ENCODE results near the gene MINDY2.

Gene MINDY2

GRCh38 chr15:58777107-58777506 lies 6.0 kb downstream of the MINDY2 start:
- Histone ChIP-seq H3K4me1 (ENCODE audit: control extremely low read depth in 1 of 4, control insufficient read depth in 4 of 4, insufficient read depth in 4 of 4, low read length in 3 of 4) (peaks cover 0 to 17% (median 12%) of the 10 kb centered on the region in 4 experiments), H3K4me3 (ENCODE audit: control insufficient read depth in 1 of 7, extremely low read depth in 1 of 7, insufficient read depth in 4 of 7, low read depth in 2 of 7, low read length in 6 of 7) (no peak overlapping the region), H3K36me3 (ENCODE audit: control insufficient read depth in 4 of 4, insufficient read depth in 4 of 4, low read length in 3 of 4) (no peaks in the 10 kb centered on the region), H3K9me3 (ENCODE audit: control extremely low read depth in 1 of 5, control insufficient read depth in 4 of 5, insufficient read depth in 2 of 5, low read depth in 1 of 5, low read length in 4 of 5) (no peaks in the 10 kb centered on the region), H3K27me3 (replicated peaks in 2 of 5; ENCODE audit: control insufficient read depth in 4 of 5, insufficient read depth in 5 of 5, low read length in 4 of 5) (no peaks in the 10 kb centered on the region), H3K27ac (ENCODE audit: insufficient read depth in 1 of 2, low read depth in 1 of 2, low read length in 2 of 2, poor library complexity in 1 of 2, severe bottlenecking in 2 of 2) (no peak overlapping the region)
- POLR2A ChIA-PET, result no interaction called here
- CTCF ChIA-PET, result interaction anchor here (0.5 to 0.9 kb wide), 2 partner anchors 36 to 86 kb away, joined by 3 to 4 read pairs; no protein-coding TSS in a partner anchor
- 92% methylated on average over 1 of the region's 4 CpGs for WGBS (ENCODE audit: insufficient coverage)
- no peak for DNase-seq

- no peaks in the 10 kb centered on the region for H3K4me1 ChIP-seq (ENCODE audit: control extremely low read depth in 1 of 4, control insufficient read depth in 4 of 4, insufficient read depth in 4 of 4, low read length in 3 of 4)
- POLR2A ChIA-PET, result no interaction called here
- no peaks in the 10 kb centered on the region for H3K27me3 ChIP-seq (replicated peaks in 2 of 5; ENCODE audit: control insufficient read depth in 4 of 5, insufficient read depth in 5 of 5, low read length in 4 of 5)
- peaks cover 0 to 4% (median 0%) of the 10 kb centered on the region in 4 experiments for H3K36me3 ChIP-seq (ENCODE audit: control insufficient read depth in 4 of 4, insufficient read depth in 4 of 4, low read length in 3 of 4)
- H3K4me3 ChIP-seq (ENCODE audit: control insufficient read depth in 1 of 7, extremely low read depth in 1 of 7, insufficient read depth in 4 of 7, low read depth in 2 of 7, low read length in 6 of 7), result no peak overlapping the region
- no peak overlapping the region for H3K27ac ChIP-seq (ENCODE audit: insufficient read depth in 1 of 2, low read depth in 1 of 2, low read length in 2 of 2, poor library complexity in 1 of 2, severe bottlenecking in 2 of 2)
- H3K9me3 ChIP-seq (ENCODE audit: control extremely low read depth in 1 of 5, control insufficient read depth in 4 of 5, insufficient read depth in 2 of 5, low read depth in 1 of 5, low read length in 4 of 5), result no peaks in the 10 kb centered on the region
- CTCF ChIA-PET, result no interaction called here
- DNase-seq, result no peak
- no CpG with 5 or more reads among the region's 1 CpG for WGBS (ENCODE audit: insufficient coverage)
Observed at GRCh38 chr15:58779554-58779953, 8.5 kb downstream of the MINDY2 start.

GRCh38 chr15:58785355-58785754 lies 14.3 kb downstream of the MINDY2 start:
- Histone ChIP-seq H3K9me3 (ENCODE audit: control extremely low read depth in 1 of 5, control insufficient read depth in 4 of 5, insufficient read depth in 2 of 5, low read depth in 1 of 5, low read length in 4 of 5) (no peaks in the 10 kb centered on the region), H3K36me3 (ENCODE audit: control insufficient read depth in 4 of 4, insufficient read depth in 4 of 4, low read length in 3 of 4) (peaks cover 0 to 11% (median 2%) of the 10 kb centered on the region in 4 experiments), H3K27me3 (replicated peaks in 2 of 5; ENCODE audit: control insufficient read depth in 4 of 5, insufficient read depth in 5 of 5, low read length in 4 of 5) (no peaks in the 10 kb centered on the region), H3K27ac (ENCODE audit: insufficient read depth in 1 of 2, low read depth in 1 of 2, low read length in 2 of 2, poor library complexity in 1 of 2, severe bottlenecking in 2 of 2) (no peak overlapping the region), H3K4me3 (ENCODE audit: control insufficient read depth in 1 of 7, extremely low read depth in 1 of 7, insufficient read depth in 4 of 7, low read depth in 2 of 7, low read length in 6 of 7) (no peak overlapping the region), H3K4me1 (ENCODE audit: control extremely low read depth in 1 of 4, control insufficient read depth in 4 of 4, insufficient read depth in 4 of 4, low read length in 3 of 4) (no peaks in the 10 kb centered on the region)
- WGBS (ENCODE audit: insufficient coverage), result 95% methylated on average over 6 of the region's 6 CpGs
- POLR2A ChIA-PET, result no interaction called here
- no peak for DNase-seq
- CTCF ChIA-PET, result no interaction called here

GRCh38 chr15:58788056-58788710 lies 17.1 kb downstream of the MINDY2 start:
- Histone ChIP-seq H3K27ac (ENCODE audit: insufficient read depth in 1 of 2, low read depth in 1 of 2, low read length in 2 of 2, poor library complexity in 1 of 2, severe bottlenecking in 2 of 2) (no peak overlapping the region), H3K4me1 (ENCODE audit: control extremely low read depth in 1 of 4, control insufficient read depth in 4 of 4, insufficient read depth in 4 of 4, low read length in 3 of 4) (no peaks in the 10 kb centered on the region)
- CTCF ChIA-PET, result interaction anchor here (0.6 kb wide), 1 partner anchor 197 kb away, joined by 3 read pairs; no protein-coding TSS in a partner anchor

GRCh38 chr15:58793862-58794261 lies 22.8 kb downstream of the MINDY2 start:
- Histone ChIP-seq H3K27me3 (replicated peaks in 2 of 5; ENCODE audit: control insufficient read depth in 4 of 5, insufficient read depth in 5 of 5, low read length in 4 of 5) (no peaks in the 10 kb centered on the region), H3K9me3 (ENCODE audit: control extremely low read depth in 1 of 5, control insufficient read depth in 4 of 5, insufficient read depth in 2 of 5, low read depth in 1 of 5, low read length in 4 of 5) (no peaks in the 10 kb centered on the region), H3K4me1 (ENCODE audit: control extremely low read depth in 1 of 4, control insufficient read depth in 4 of 4, insufficient read depth in 4 of 4, low read length in 3 of 4) (no peaks in the 10 kb centered on the region), H3K36me3 (ENCODE audit: control insufficient read depth in 4 of 4, insufficient read depth in 4 of 4, low read length in 3 of 4) (peaks cover 0 to 4% (median 2%) of the 10 kb centered on the region in 4 experiments), H3K4me3 (ENCODE audit: control insufficient read depth in 1 of 7, extremely low read depth in 1 of 7, insufficient read depth in 4 of 7, low read depth in 2 of 7, low read length in 6 of 7) (no peak overlapping the region), H3K27ac (ENCODE audit: insufficient read depth in 1 of 2, low read depth in 1 of 2, low read length in 2 of 2, poor library complexity in 1 of 2, severe bottlenecking in 2 of 2) (no peak overlapping the region)
- ChIA-PET POLR2A (no interaction called here), CTCF (interaction anchor here (0.9 to 1.2 kb wide), 3 partner anchors 10 to 41 kb away, joined by 3 to 4 read pairs (median 3); no protein-coding TSS in a partner anchor)
- no peak for DNase-seq
- WGBS (ENCODE audit: insufficient coverage), result 99% methylated on average over 6 of the region's 6 CpGs

More at GRCh38 chr15:58788056-58788710, 17.1 kb downstream of the MINDY2 start:
- Histone ChIP-seq H3K27me3 (replicated peaks in 2 of 5; ENCODE audit: control insufficient read depth in 4 of 5, insufficient read depth in 5 of 5, low read length in 4 of 5) (no peaks in the 10 kb centered on the region), H3K4me3 (ENCODE audit: control insufficient read depth in 1 of 7, extremely low read depth in 1 of 7, insufficient read depth in 4 of 7, low read depth in 2 of 7, low read length in 6 of 7) (no peak overlapping the region), H3K9me3 (ENCODE audit: control extremely low read depth in 1 of 5, control insufficient read depth in 4 of 5, insufficient read depth in 2 of 5, low read depth in 1 of 5, low read length in 4 of 5) (no peaks in the 10 kb centered on the region), H3K36me3 (ENCODE audit: control insufficient read depth in 4 of 4, insufficient read depth in 4 of 4, low read length in 3 of 4) (peaks cover 0 to 13% (median 3%) of the 10 kb centered on the region in 4 experiments)
- DNase-seq, result no peak
- POLR2A ChIA-PET, result no interaction called here
- WGBS (ENCODE audit: insufficient coverage), result 100% methylated on average over 2 of the region's 3 CpGs

- H3K36me3 ChIP-seq (ENCODE audit: control insufficient read depth in 4 of 4, insufficient read depth in 4 of 4, low read length in 3 of 4), result peaks cover 0 to 2% (median 0%) of the 10 kb centered on the region in 4 experiments
- H3K9me3 ChIP-seq (ENCODE audit: control extremely low read depth in 1 of 5, control insufficient read depth in 4 of 5, insufficient read depth in 2 of 5, low read depth in 1 of 5, low read length in 4 of 5), result no peaks in the 10 kb centered on the region
- no peaks in the 10 kb centered on the region for H3K27me3 ChIP-seq (replicated peaks in 2 of 5; ENCODE audit: control insufficient read depth in 4 of 5, insufficient read depth in 5 of 5, low read length in 4 of 5)
- no peak overlapping the region for H3K27ac ChIP-seq (ENCODE audit: insufficient read depth in 1 of 2, low read depth in 1 of 2, low read length in 2 of 2, poor library complexity in 1 of 2, severe bottlenecking in 2 of 2)
- WGBS (ENCODE audit: insufficient coverage), result 85% methylated on average over 2 of the region's 2 CpGs
- CTCF ChIA-PET, result interaction anchor here (0.9 kb wide), 1 partner anchor 15 kb away, joined by 3 read pairs; no protein-coding TSS in a partner anchor
- POLR2A ChIA-PET, result no interaction called here
- H3K4me3 ChIP-seq (ENCODE audit: control insufficient read depth in 1 of 7, extremely low read depth in 1 of 7, insufficient read depth in 4 of 7, low read depth in 2 of 7, low read length in 6 of 7), result no peak overlapping the region
- no peak for DNase-seq
- no peaks in the 10 kb centered on the region for H3K4me1 ChIP-seq (ENCODE audit: control extremely low read depth in 1 of 4, control insufficient read depth in 4 of 4, insufficient read depth in 4 of 4, low read length in 3 of 4)
Observed at GRCh38 chr15:58795825-58796224, 24.7 kb downstream of the MINDY2 start.

- peaks cover 0 to 2% (median 0%) of the 10 kb centered on the region in 4 experiments for H3K36me3 ChIP-seq (ENCODE audit: control insufficient read depth in 4 of 4, insufficient read depth in 4 of 4, low read length in 3 of 4)
- H3K4me1 ChIP-seq (ENCODE audit: control extremely low read depth in 1 of 4, control insufficient read depth in 4 of 4, insufficient read depth in 4 of 4, low read length in 3 of 4), result no peaks in the 10 kb centered on the region
- H3K9me3 ChIP-seq (ENCODE audit: control extremely low read depth in 1 of 5, control insufficient read depth in 4 of 5, insufficient read depth in 2 of 5, low read depth in 1 of 5, low read length in 4 of 5), result no peaks in the 10 kb centered on the region
- CTCF ChIA-PET, result interaction anchor here (0.9 to 1.0 kb wide), 2 partner anchors 14 to 703 kb away, joined by 3 read pairs; no protein-coding TSS in a partner anchor
- POLR2A ChIA-PET, result no interaction called here
- no peak overlapping the region for H3K4me3 ChIP-seq (ENCODE audit: control insufficient read depth in 1 of 7, extremely low read depth in 1 of 7, insufficient read depth in 4 of 7, low read depth in 2 of 7, low read length in 6 of 7)
- DNase-seq, result no peak
- WGBS (ENCODE audit: insufficient coverage), result 100% methylated on average over 2 of the region's 3 CpGs
- no peak overlapping the region for H3K27ac ChIP-seq (ENCODE audit: insufficient read depth in 1 of 2, low read depth in 1 of 2, low read length in 2 of 2, poor library complexity in 1 of 2, severe bottlenecking in 2 of 2)
- H3K27me3 ChIP-seq (replicated peaks in 2 of 5; ENCODE audit: control insufficient read depth in 4 of 5, insufficient read depth in 5 of 5, low read length in 4 of 5), result no peaks in the 10 kb centered on the region
Observed at GRCh38 chr15:58797505-58797904, 26.4 kb downstream of the MINDY2 start.

Data from common myeloid progenitor, CD34-positive (primary cell).